ENCODE measurements around the gene NOX4.

NOX4 gene

DNA sequence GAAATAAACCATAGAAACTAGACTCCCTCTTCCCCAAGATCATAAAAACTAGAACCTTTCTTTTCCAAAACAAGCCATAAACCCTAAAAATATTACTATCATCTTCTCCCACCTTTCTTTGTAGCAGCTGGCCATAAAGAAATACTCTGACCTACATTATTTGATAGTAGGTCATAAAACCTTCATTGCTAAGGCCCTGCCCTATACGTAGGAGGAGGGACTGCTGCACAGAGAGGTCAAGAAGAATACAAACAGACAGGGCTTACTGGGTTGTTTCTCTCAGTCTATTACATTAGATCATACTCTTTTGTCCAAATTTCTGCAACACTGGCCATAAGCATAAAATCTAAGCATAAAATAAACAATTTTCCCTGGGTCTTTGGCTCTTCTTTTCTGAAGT, 212.0 kb downstream of the NOX4 start:
- Histone ChIP-seq H3K27me3 (no peaks in the 10 kb centered on the region), H3K4me1 (no peaks in the 10 kb centered on the region), H3K36me3 (no peaks in the 10 kb centered on the region), H3K4me3 (ENCODE audit: low read depth, low read length) (no peak overlapping the region), H3K9me3 (no peaks in the 10 kb centered on the region)
- DNase-seq = no peak
- no peak for TF ChIP-seq CTCF (IDR thresholded peaks at IDR 0.05; ENCODE audit: low read depth, low read length)

DNA sequence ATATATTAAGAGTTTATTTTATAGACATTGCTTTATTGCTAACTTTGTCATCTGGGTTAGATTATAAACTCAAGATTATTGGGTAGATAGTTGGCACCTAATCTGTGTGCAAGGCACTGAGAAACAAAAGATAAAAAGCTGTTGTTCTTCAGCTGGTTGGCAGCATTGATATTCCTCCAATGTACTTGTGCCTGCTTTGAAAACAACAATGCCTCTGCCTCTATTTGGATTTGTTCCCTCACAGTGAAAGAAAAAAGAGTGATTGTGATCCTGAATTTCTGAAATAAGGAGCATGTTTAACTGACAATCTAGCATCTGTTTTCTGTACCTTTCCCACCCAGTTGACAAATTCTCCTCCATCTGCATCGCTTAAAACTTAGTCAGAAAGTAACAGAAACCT, 215.2 kb downstream of the NOX4 start:
- Histone ChIP-seq H3K36me3 (no peaks in the 10 kb centered on the region), H3K4me1 (no peaks in the 10 kb centered on the region), H3K27me3 (no peaks in the 10 kb centered on the region), H3K9me3 (no peaks in the 10 kb centered on the region), H3K4me3 (ENCODE audit: low read depth, low read length) (no peak overlapping the region)
- no peak for DNase-seq
- no peak for TF ChIP-seq CTCF (IDR thresholded peaks at IDR 0.05; ENCODE audit: low read depth, low read length)

Measured in BE2C (cell line).